SW 1271 (cell line): ENCODE results near the gene HFE.
"Not testable (repeated sequence)": the region's sequence is repeated elsewhere in the genome, so short reads cannot be mapped to it uniquely, and the experiment has no call there.

Experiments used
- DNase-seq, 2 experiments: peaks; one replicate each; lab custom pipeline; 2025; lab: John Stamatoyannopoulos, UW

Gene HFE

GRCh38 chr6:26109772-26110171, 22.5 kb downstream of the HFE start:
- DNase-seq = no peak

- DNase-seq = no peak
These were observed 26.3 kb downstream of the HFE start for GRCh38 chr6:26113570-26113969.

GRCh38 chr6:26115226-26115625, 28.0 kb downstream of the HFE start:
- no peak for DNase-seq

- DNase-seq = no peak
These were observed 29.0 kb downstream of the HFE start for GRCh38 chr6:26116267-26116666.

- no peak for DNase-seq
These were observed 31.8 kb downstream of the HFE start for GRCh38 chr6:26118999-26119398.

GRCh38 chr6:26120115-26120514, 32.9 kb downstream of the HFE start:
- DNase-seq = not testable (repeated sequence)

GRCh38 chr6:26120807-26121140, 33.5 kb downstream of the HFE start:
- no peak for DNase-seq

- DNase-seq = no peak
These were observed 34.1 kb downstream of the HFE start for GRCh38 chr6:26121141-26122004.

- no peak for DNase-seq
These were observed 34.8 kb downstream of the HFE start for GRCh38 chr6:26122005-26122388.

- DNase-seq = peak in 1 of 2 experiments; percentile 73
These were observed 35.2 kb downstream of the HFE start for GRCh38 chr6:26122402-26122792.

- peak; percentile 100 for DNase-seq
These were observed 35.8 kb downstream of the HFE start for GRCh38 chr6:26122793-26123674.

GRCh38 chr6:26123675-26123946, 36.4 kb downstream of the HFE start:
- DNase-seq = no peak

GRCh38 chr6:26123947-26124780, 36.9 kb downstream of the HFE start:
- peak; percentile 98 to 100 for DNase-seq

- DNase-seq = no peak
These were observed 37.8 kb downstream of the HFE start for GRCh38 chr6:26124781-26125685.

- DNase-seq = no peak
These were observed 39.4 kb downstream of the HFE start for GRCh38 chr6:26126394-26127235.

GRCh38 chr6:26128013-26128771, 41.0 kb downstream of the HFE start:
- DNase-seq = no peak

GRCh38 chr6:26129656-26130055, 42.4 kb downstream of the HFE start:
- DNase-seq = no peak

GRCh38 chr6:26130581-26131249, 43.5 kb downstream of the HFE start:
- DNase-seq = no peak

- no peak for DNase-seq
These were observed 44.4 kb downstream of the HFE start for GRCh38 chr6:26131618-26132017.
